Measurements from ENCODE around the gene USP5.

USP5 gene, protein sequence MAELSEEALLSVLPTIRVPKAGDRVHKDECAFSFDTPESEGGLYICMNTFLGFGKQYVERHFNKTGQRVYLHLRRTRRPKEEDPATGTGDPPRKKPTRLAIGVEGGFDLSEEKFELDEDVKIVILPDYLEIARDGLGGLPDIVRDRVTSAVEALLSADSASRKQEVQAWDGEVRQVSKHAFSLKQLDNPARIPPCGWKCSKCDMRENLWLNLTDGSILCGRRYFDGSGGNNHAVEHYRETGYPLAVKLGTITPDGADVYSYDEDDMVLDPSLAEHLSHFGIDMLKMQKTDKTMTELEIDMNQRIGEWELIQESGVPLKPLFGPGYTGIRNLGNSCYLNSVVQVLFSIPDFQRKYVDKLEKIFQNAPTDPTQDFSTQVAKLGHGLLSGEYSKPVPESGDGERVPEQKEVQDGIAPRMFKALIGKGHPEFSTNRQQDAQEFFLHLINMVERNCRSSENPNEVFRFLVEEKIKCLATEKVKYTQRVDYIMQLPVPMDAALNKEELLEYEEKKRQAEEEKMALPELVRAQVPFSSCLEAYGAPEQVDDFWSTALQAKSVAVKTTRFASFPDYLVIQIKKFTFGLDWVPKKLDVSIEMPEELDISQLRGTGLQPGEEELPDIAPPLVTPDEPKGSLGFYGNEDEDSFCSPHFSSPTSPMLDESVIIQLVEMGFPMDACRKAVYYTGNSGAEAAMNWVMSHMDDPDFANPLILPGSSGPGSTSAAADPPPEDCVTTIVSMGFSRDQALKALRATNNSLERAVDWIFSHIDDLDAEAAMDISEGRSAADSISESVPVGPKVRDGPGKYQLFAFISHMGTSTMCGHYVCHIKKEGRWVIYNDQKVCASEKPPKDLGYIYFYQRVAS

DNA sequence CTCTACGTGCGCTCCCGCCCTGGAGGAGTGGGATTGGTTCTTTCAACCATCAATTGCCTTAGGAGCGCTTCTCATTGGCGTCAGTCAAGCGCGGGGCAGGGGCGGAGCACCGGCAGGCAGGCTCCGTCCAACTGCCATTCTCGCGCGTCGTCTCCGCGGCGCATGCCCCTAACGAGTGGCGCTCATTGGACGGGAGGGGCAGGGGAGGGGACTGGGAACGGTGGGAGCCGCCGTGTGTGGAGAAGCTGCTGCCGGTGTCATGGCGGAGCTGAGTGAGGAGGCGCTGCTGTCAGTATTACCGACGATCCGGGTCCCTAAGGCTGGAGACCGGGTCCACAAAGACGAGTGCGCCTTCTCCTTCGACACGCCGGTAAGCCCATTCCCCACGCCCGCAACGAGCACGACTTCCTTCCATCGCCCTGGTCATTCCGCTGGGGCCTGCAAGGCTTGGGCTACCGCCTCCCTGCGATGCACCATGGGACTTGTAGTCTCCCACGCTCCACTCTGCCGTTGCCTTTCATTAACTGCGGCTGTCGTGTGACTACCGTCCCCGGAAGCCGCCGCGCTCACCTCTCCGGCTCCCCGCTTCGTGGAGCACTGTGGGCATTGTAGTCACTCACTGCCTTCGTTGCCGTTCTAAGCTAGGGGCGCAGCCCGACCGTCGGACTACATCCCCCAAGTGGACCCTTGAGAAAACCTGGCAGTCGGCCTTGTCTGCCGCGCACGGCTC is at the start of gene USP5:
TSS of gene USP5 (plus strand) at position 230 of the 730 bp plus-strand sequence. CDS start at position 260, 30 bp downstream.
- DNase-seq, result peak; percentile 100

DNA sequence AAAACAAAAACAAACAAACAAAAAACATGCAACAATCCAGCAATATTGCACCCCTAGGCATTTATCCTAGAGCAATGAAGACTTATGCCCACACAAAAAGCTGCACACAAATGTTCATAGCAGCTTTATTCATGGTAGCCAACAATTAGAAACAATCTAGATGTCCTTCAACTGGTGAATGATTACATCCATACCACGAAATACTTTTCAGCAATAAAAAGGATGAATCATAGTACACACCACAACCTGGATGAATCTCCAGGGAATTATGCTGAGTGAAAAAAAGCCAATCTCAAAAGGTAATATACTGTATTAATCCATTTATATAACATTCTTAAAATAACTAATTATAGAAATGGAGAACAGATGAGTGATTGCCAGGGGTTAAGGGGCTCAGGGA is 44.8 kb upstream of the USP5 start:
- DNase-seq, result peak; percentile 12

DNA sequence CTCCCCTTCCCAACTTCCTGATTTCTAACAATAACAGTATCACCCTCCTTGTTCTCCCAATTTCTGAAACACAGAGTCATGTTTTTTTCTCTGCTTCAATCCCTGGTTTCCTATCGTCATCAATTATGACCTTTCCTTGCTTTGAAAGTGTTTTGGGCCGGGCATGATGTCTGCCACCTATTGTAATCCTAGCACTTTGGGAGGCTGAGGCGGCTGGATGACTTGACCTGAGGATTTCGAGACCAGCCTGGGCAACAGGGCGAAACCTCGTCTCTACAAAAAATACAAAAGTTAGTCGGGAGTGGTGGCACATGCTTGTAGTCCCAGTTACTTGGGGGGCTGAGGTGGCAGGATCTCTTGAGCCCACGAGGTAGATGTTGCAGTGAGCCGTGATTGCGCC is 42.9 kb upstream of the USP5 start:
- no peak for DNase-seq

DNA sequence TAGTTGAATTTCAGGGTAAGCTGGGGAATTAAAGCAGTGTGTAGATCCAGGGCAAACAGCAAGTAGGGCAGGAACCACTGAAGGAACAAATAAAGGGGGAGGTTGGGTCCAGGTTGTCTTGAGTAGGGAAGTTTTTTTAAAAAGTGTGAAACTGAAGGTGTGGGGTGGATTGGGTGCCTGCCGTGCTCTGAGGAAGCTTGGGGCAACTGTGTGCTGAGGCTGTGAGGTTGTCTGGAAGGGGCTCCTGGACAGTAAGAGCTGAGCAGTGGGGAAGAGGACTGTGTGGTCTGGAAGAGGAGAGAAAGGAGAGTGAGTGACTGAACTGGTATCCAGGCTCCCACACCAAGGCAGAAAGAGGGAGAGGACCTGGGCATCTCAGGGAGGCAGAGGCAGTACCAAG is 41.2 kb upstream of the USP5 start:
- no peak for DNase-seq

DNA sequence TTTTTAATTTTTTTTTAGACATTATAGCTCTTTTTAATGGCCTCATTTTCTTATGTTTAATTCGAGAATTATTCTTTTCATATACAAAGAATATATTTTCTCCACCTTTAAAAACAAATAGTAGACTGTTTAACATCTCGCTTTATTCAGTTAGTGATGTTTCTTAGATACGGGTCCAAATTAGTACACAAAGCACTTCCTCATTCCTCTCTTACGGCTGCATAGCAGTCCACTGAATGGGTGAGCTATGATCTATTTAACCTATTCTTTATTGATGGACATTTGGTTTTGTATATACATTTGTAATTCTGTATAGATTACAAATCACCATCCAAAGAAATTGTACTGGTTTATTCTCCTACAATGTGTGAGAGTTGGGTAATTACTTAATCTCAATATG is 38.6 kb upstream of the USP5 start:
- DNase-seq, result no peak

DNA sequence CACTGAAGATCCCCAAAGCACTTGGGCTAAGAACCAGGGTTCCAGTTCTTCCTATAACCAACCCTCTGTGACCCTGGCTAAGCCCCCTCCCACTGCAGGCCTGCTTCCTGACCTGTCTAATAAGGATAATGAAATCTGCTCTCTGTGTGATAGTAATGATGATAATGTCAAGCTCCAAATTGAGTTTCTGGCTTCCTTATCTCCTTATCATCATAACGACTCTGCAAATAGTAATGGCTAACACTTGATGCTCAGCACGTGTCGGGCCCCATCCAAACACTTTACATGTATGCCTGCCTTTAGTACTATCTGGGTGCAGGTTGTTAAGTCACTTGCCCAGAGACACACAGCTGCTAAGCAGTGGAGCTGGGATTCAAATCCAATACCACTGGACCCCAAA is 35.4 kb upstream of the USP5 start:
- no peak for DNase-seq

DNA sequence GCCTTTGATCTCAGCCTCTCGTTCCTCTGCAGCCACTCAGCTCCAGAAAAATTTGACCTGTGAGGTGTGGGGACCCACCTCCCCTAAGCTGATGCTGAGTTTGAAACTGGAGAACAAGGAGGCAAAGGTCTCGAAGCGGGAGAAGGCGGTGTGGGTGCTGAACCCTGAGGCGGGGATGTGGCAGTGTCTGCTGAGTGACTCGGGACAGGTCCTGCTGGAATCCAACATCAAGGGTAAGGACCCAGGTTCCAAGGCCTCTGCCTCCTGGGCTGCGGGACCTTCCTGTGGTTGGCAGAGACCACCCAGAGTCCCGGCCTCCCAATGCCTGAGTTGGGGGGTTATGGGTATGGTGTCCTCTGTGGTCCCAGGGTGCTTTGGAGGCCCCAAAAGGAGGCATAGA is 34.9 kb upstream of the USP5 start:
- no peak for DNase-seq

DNA sequence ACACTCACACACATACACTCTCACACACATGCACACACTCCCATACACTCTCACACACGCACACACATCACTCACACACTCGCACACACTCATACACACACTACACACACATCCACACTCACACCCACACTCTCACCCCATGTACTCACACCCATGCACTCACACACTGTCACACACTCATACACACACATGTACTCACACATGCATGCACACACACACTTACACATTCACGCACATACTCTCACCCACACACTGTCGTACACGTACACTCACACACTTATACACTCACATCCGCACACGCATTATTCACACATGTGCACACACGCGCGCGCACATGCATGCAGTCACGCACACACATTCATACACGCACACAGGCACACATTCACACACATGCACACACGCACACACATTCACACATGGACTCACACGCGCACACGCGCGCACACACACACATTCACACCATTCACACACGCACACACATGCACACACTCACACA is 34.2 kb upstream of the USP5 start:
- no peak for DNase-seq

DNA sequence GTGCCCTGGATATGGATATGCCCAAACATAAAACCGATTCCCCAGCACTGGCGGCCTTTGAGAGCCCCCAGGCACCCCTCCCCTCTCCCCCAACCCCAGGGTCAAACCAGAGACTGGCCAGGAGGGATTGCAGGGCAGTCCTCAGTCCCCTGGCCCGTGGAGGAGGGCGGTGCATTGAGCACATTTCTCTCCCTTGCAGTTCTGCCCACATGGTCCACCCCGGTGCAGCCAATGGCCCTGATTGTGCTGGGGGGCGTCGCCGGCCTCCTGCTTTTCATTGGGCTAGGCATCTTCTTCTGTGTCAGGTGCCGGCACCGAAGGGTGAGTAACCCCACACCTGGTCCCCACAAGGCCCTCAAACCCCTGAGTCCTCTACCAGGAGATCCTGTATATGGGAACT is 33.7 kb upstream of the USP5 start:
- no peak for DNase-seq

DNA sequence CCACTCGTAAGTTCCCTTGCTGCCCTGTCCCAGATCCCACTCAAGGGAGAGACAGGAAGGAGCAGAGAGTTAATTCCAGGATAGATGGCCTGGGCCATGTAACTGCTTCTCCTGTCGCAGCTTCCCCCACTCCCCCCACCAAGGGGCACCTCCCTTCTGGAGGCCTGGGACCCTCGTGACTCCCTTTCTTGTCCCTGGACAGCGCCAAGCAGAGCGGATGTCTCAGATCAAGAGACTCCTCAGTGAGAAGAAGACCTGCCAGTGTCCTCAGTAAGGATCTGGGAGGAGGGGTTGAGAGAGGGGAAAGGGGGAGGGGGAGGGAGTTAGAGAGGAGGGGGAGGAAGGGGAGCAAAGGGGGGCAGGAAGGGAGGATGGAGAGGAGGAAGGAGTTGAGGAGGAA is 33.3 kb upstream of the USP5 start:
- DNase-seq, result no peak

DNA sequence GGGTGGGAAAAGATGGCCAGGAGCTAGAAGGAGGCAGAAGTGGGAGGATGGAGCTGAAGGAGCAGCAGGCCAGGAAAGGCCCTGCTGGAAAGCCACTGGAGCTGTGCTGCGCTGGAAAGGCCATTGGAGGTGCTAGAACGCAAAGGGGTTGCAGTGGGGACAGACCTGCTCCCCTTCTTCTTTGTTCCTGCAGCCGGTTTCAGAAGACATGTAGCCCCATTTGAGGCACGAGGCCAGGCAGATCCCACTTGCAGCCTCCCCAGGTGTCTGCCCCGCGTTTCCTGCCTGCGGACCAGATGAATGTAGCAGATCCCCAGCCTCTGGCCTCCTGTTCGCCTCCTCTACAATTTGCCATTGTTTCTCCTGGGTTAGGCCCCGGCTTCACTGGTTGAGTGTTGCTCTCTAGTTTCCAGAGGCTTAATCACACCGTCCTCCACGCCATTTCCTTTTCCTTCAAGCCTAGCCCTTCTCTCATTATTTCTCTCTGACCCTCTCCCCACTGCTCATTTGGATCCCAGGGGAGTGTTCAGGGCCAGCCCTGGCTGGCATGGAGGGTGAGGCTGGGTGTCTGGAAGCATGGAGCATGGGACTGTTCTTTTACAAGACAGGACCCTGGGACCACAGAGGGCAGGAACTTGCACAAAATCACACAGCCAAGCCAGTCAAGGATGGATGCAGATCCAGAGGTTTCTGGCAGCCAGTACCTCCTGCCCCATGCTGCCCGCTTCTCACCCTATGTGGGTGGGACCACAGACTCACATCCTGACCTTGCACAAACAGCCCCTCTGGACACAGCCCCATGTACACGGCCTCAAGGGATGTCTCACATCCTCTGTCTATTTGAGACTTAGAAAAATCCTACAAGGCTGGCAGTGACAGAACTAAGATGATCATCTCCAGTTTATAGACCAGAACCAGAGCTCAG is 32.6 kb upstream of the USP5 start:
- DNase-seq, result no peak

DNA sequence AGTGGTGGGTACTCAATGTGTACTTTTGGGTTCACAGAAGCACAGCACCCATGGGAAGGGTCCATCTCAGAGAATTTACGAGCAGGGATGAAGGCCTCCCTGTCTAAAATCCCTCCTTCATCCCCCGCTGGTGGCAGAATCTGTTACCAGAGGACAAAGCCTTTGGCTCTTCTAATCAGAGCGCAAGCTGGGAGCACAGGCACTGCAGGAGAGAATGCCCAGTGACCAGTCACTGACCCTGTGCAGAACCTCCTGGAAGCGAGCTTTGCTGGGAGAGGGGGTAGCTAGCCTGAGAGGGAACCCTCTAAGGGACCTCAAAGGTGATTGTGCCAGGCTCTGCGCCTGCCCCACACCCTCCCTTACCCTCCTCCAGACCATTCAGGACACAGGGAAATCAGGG is 31.8 kb upstream of the USP5 start:
- DNase-seq, result no peak

DNA sequence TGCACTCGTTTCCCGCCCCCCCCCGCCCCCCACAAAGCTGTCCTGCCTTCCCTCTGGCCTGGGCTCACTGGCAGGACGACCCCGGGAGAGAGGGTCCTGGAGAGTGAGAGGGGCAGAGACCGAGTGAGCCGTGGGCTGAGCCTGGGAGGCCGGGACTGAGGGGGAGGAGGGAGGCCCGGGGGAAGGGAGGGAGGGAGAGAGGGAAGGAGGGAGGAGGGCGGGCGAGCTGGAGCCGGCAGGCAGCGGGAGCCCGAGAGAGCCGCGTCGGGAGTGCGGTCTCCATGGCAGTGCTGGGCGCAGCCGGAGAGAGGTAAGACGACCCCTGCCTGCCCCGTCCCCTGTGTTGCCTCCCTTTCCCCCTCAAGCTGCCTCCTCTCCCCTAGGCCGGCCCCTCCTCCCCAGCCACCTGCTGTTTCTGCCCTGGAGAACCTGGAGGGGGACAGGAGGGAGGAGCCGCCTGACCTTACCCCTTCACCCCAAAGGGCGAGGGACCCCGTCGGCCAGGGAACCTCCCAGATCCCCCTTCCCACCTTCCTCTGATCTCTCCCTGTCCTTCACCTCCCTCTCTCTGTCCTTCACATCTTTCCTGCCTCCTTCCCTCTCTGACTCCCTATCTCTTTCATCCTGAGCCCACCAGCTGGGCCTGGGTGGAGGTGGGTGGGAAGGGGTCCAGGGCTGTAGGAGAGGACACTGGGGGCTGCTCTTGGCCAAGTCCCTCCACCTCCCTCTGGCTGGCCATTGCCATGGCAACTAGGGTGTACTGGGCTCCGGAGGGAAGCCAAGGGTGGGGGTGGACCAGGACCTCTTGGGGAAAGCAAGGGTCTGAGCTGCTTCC is 30.1 kb upstream of the USP5 start, which contains the start of gene GPR162:
TSS of gene GPR162 (plus strand) at position 231 of the 835 bp plus-strand sequence. CDS start 2,078 bp downstream, outside the sequence.
- no peak for DNase-seq

DNA sequence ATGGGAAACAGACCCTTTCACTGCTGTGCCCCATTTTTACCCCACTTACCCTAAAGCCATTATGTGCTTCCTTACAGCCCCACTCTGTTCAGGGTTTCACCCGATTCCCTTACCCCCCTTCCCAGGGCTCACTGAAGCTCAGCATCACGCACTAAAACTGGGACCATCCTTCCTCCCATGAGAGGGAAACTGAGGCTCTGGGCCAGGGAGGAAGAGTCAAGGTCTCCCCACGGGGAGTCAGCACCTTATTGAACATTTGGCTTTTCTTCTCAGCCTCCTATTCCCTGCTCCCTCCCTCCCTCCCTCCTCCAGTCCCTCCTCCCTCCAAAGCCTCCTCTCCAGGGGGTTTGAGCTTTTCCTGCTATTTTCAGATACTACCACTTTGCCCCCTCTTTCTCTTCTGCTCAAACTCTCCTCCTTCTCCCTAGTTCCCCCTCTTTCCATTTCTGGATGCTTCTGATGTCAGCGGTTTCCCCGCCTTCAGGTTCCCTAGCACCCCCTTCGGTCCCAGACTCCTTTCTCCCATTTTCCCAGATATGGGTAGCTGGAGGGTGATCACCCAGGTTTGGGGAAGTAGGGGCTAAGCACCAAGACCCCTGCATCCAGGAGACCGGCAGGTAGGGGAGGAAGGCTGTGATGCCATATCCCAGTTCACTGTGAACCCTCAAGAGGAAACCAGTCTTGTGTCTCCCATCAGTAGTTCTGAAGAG is 29.4 kb upstream of the USP5 start:
- DNase-seq, result no peak

DNA sequence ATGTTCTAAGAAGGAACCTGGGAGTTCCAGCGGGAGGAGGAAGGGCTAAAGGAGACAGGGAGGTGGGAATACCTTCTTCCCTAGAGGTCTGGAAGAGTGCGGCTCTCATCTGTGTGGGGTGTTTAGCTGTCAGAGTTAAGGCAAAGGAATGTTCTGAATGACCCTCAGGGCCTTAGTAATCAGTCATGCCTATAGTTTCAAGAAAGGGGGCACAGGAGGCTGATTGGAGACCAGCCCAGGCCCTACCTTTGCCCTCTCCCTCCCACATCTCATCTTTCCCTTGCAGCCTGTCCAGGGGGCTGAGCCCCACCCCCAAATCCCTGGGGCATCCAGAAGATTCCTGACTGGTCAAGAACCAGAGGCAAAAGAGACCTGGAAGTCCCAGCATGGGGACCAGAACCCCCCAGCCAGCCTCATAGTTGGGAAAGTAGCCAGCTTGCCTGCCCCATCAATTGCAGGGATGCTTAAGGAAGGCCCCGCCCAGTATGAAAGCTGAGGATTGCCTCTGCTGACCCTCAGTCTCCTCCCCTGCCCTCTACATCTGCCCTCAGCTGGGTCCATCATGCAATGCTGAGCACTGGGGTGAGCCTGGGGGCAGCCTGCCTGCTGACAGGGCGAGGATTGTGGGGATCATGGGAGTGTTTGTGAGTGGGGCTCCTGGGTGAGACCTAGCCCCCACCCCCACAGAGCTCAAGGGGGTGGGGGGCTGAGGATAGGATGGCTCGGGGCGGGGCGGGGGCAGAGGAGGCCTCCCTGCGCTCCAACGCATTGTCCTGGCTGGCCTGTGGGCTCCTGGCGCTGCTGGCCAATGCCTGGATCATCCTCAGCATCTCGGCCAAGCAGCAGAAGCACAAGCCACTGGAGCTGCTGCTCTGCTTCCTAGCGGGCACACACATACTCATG is 28.5 kb upstream of the USP5 start:
- peak; percentile 20 for DNase-seq

DNA sequence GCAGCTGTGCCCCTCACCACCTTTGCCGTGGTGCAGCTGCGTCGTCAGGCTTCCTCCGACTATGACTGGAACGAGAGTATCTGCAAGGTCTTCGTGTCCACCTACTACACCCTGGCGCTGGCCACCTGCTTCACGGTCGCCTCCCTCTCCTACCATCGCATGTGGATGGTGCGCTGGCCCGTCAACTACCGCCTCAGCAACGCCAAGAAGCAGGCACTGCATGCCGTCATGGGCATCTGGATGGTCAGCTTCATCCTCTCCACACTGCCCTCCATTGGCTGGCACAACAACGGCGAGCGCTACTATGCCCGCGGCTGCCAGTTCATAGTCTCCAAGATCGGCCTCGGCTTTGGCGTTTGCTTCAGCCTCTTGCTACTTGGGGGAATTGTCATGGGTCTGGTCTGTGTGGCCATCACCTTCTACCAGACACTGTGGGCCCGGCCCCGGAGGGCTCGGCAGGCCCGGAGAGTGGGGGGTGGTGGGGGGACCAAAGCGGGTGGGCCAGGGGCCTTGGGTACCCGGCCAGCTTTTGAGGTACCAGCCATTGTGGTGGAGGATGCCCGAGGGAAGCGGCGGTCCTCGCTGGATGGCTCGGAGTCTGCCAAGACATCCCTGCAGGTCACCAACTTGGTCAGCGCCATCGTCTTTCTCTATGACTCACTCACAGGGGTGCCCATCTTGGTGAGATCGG is 27.7 kb upstream of the USP5 start:
- DNase-seq, result no peak

DNA sequence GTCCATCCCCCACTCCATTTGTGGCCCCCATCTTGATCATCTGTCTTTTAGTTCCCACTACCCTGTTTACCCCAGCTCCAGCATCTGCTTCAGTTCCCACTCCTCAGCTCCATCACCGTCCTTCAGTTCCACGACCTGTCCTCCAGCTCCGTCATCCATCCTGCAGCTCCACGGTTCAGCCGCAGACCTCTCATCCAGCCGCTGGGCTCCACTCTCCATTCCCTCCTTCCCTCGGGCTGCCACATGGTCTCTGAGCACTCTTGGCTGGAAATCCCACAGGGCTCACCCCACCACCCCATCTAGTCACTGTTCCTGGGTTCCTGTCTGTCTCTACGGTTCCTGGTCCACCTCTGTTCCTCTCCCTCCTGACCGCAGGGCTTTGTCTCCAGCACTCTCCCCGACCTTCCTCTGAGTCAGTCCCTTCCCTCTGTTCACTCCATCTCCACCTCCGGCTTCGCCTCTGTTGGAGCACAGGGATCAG is 27.0 kb upstream of the USP5 start:
- no peak for DNase-seq

DNA sequence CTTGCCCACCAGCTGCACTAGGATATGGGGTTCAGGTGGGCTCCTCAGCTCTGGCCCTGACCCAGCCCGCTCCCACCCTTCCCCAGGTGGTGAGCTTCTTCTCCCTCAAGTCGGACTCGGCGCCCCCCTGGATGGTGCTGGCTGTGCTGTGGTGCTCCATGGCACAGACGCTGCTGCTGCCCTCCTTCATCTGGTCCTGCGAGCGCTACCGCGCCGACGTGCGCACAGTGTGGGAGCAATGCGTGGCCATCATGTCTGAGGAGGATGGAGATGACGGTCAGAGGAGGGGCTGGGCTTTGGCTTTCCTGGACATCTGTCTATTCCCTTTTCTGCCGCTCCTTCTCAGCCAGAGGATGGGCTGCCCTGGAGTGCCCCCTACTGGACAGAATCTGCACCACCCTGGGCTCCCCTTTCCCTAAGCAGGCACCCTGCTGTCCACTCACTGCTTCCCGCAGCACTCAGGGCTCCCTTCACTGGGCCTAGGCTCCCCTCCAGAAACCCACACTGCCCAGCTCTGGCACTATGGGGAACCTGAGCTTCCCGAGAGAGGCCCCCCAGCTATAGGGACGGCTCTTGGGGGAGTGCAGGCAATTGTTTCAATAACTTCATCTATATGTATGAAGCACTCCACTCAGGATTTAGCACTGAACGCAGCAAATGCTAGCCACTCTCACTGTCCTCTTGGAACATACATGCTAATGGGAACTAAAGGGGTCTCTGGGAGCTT is 26.4 kb upstream of the USP5 start:
- peak; percentile 60 for DNase-seq
